Neural progenitor cell (in vitro differentiated cells): ENCODE results near the gene AUTS2. TPM values are rescaled to one million over a fixed set of nuclear protein-coding genes. Genes with fewer than 3 reads are reported as not detected.

ENCODE experiments used
- DNase-seq: peaks from one replicate; pipeline ENCODE4 v3.0.0-alpha.2; 2016; ENCODE audit warnings: low spot score
- H2AFZ ChIP-seq: fragments of 200-600 bp; sonication (generic); replicated peaks from 2 replicates; pipeline ENCODE4 v1.6.1; 2016; ENCODE audit warnings: antibody characterized with exemption
- H3F3A ChIP-seq: fragments of 200-600 bp; sonication (generic); 2 replicates; pipeline ENCODE4 v1.6.1; 2016; ENCODE audit warnings: antibody characterized with exemption, low read depth
- H3K27ac ChIP-seq: fragments of 200-600 bp; sonication (generic); 2 replicates; pipeline ENCODE4 v1.5.1; 2016; ENCODE audit warnings: mild to moderate bottlenecking
- H3K27me3 ChIP-seq: fragments of 200-600 bp; sonication (generic); 2 replicates; pipeline ENCODE4 v1.6.1; 2016; ENCODE audit warnings: mild to moderate bottlenecking, moderate library complexity
- H3K36me3 ChIP-seq: fragments of 200-600 bp; sonication (generic); 2 replicates; pipeline ENCODE4 v1.5.1; 2016
- H3K4me1 ChIP-seq: fragments of 200-600 bp; sonication (generic); 2 replicates; pipeline ENCODE4 v1.6.1; 2016; ENCODE audit warnings: mixed run types
- H3K4me2 ChIP-seq: fragments of 200-600 bp; sonication (generic); 2 replicates; pipeline ENCODE4 v1.6.1; 2016
- H3K4me3 ChIP-seq: fragments of 200-600 bp; sonication (generic); 2 replicates; pipeline ENCODE4 v1.5.1; 2016
- H3K79me2 ChIP-seq: fragments of 200-600 bp; sonication (generic); 2 replicates; pipeline ENCODE4 v1.6.1; 2016; ENCODE audit warnings: low read depth
- H3K9ac ChIP-seq: fragments of 200-600 bp; sonication (generic); 2 replicates; pipeline ENCODE4 v1.6.1; 2016
- H3K9me3 ChIP-seq: fragments of 200-600 bp; sonication (generic); 2 replicates; pipeline ENCODE4 v1.5.1; 2016; ENCODE audit warnings: low read depth
- H4K20me1 ChIP-seq: fragments of 200-600 bp; sonication (generic); 2 replicates; pipeline ENCODE4 v1.6.1; 2016; ENCODE audit warnings: low read depth
- H3K27ac Mint-ChIP-seq: 3 replicates; pipeline ENCODE4 v1.8.0; 2021; ENCODE audit warnings: mixed read lengths
- H3K27me3 Mint-ChIP-seq: 2 replicates; pipeline ENCODE4 v1.8.0; 2022; ENCODE audit warnings: low read depth, mild to moderate bottlenecking, inconsistent platforms, moderate library complexity, mixed read lengths; ENCODE audit not compliant: insufficient read depth
- H3K36me3 Mint-ChIP-seq: 3 replicates; pipeline ENCODE4 v1.8.0; 2021; ENCODE audit warnings: mixed read lengths
- H3K4me1 Mint-ChIP-seq: 3 replicates; pipeline ENCODE4 v1.8.0; 2021; ENCODE audit warnings: mixed read lengths
- H3K4me3 Mint-ChIP-seq: 3 replicates; pipeline ENCODE4 v1.8.0; 2021; ENCODE audit warnings: mild to moderate bottlenecking, moderate library complexity, mixed read lengths
- H3K9me3 Mint-ChIP-seq: 3 replicates; pipeline ENCODE4 v1.8.0; 2020; ENCODE audit warnings: mixed read lengths
- CTCF ChIP-seq: fragments of 200-600 bp; sonication (generic); IDR thresholded peaks from 2 replicates; pipeline ENCODE4 v1.5.1; 2017; ENCODE audit warnings: antibody characterized with exemption, mild to moderate bottlenecking
- EZH2 ChIP-seq: fragments of 200-600 bp; sonication (generic); IDR thresholded peaks from 2 replicates; pipeline ENCODE4 v1.6.1; 2017; ENCODE audit warnings: antibody characterized with exemption, mild to moderate bottlenecking, moderate library complexity
- EZH2phosphoT487 ChIP-seq: fragments of 200-600 bp; sonication (generic); IDR thresholded peaks from 2 replicates; pipeline ENCODE4 v1.6.1; 2017; ENCODE audit warnings: antibody characterized with exemption
- total RNA-seq: library from RNA; depleted of rRNA; stranded (reverse); fragments of >200 nt; gene quantifications from 2 replicates; pipeline ENCODE4 v1.2.3, GENCODE V29; 2015; ENCODE audit warnings: low replicate concordance

Gene AUTS2
- total RNA-seq, 1 donor from 2014 or later, result 50.0 TPM

- peaks cover 100% of the 10 kb centered on the region for H3K79me2 ChIP-seq
Measured at GRCh38 chr7:70706204-70706603, 1107.9 kb downstream of the AUTS2 start.

GRCh38 chr7:70706698-70707097 is 1108.4 kb downstream of the AUTS2 start:
- no peaks in the 10 kb centered on the region for H3K27me3 ChIP-seq
- Mint-ChIP-seq H3K36me3 (peaks cover 55% of the 10 kb centered on the region), H3K27ac (no peak overlapping the region), H3K4me1 (peaks cover 50% of the 10 kb centered on the region), H3K27me3 (peaks cover 2% of the 10 kb centered on the region), H3K4me3 (no peak overlapping the region), H3K9me3 (no peaks in the 10 kb centered on the region)
- H4K20me1 ChIP-seq, result peaks cover 100% of the 10 kb centered on the region
- H3K4me1 ChIP-seq, result peaks cover 76% of the 10 kb centered on the region
- H3K27ac ChIP-seq, result no peak overlapping the region
- no peaks in the 10 kb centered on the region for H3K9me3 ChIP-seq
- no peak overlapping the region for H2AFZ ChIP-seq
- peaks cover 39% of the 10 kb centered on the region for H3F3A ChIP-seq
- H3K4me2 ChIP-seq, result no peak overlapping the region
- TF ChIP-seq CTCF (no peak), EZH2 (no peak), EZH2phosphoT487 (no peak)
- H3K79me2 ChIP-seq, result peaks cover 100% of the 10 kb centered on the region
- no peaks in the 10 kb centered on the region for H3K36me3 ChIP-seq
- no peak for DNase-seq
- H3K4me3 ChIP-seq, result no peak overlapping the region
- no peak overlapping the region for H3K9ac ChIP-seq

More at GRCh38 chr7:70706204-70706603, 1107.9 kb downstream of the AUTS2 start:
- no peak for DNase-seq
- H3F3A ChIP-seq, result peaks cover 41% of the 10 kb centered on the region
- Mint-ChIP-seq H3K4me1 (peaks cover 49% of the 10 kb centered on the region), H3K36me3 (peaks cover 51% of the 10 kb centered on the region), H3K9me3 (no peaks in the 10 kb centered on the region), H3K4me3 (no peak overlapping the region), H3K27me3 (peaks cover 2% of the 10 kb centered on the region), H3K27ac (no peak overlapping the region)
- no peaks in the 10 kb centered on the region for H3K36me3 ChIP-seq
- H3K4me3 ChIP-seq, result no peak overlapping the region
- peaks cover 100% of the 10 kb centered on the region for H4K20me1 ChIP-seq
- no peaks in the 10 kb centered on the region for H3K9me3 ChIP-seq
- H3K27me3 ChIP-seq, result no peaks in the 10 kb centered on the region
- no peak overlapping the region for H3K4me2 ChIP-seq
- TF ChIP-seq CTCF, result no peak
- TF ChIP-seq EZH2phosphoT487, result no peak
- no peak for TF ChIP-seq EZH2
- no peak overlapping the region for H3K9ac ChIP-seq
- no peak overlapping the region for H3K27ac ChIP-seq
- no peak overlapping the region for H2AFZ ChIP-seq
- peaks cover 81% of the 10 kb centered on the region for H3K4me1 ChIP-seq

GRCh38 chr7:70707823-70708243 is 1109.6 kb downstream of the AUTS2 start:
- Histone ChIP-seq H3K4me2 (no peak overlapping the region), H3K36me3 (peaks cover 3% of the 10 kb centered on the region), H3K9ac (no peak overlapping the region), H3K27me3 (no peaks in the 10 kb centered on the region), H3K79me2 (peaks cover 100% of the 10 kb centered on the region), H2AFZ (no peak overlapping the region), H3K4me1 (peaks cover 64% of the 10 kb centered on the region), H3K4me3 (no peak overlapping the region), H4K20me1 (peaks cover 98% of the 10 kb centered on the region), H3K9me3 (peaks cover under 1% of the 10 kb centered on the region), H3F3A (peaks cover 44% of the 10 kb centered on the region), H3K27ac (no peak overlapping the region)
- peaks cover 6% of the 10 kb centered on the region for H3K9me3 Mint-ChIP-seq
- peaks cover 48% of the 10 kb centered on the region for H3K4me1 Mint-ChIP-seq
- no peak overlapping the region for H3K27ac Mint-ChIP-seq
- TF ChIP-seq EZH2 (no peak), CTCF (no peak), EZH2phosphoT487 (no peak)
- no peak overlapping the region for H3K4me3 Mint-ChIP-seq
- H3K36me3 Mint-ChIP-seq, result peaks cover 60% of the 10 kb centered on the region
- H3K27me3 Mint-ChIP-seq, result peaks cover 4% of the 10 kb centered on the region
- DNase-seq, result no peak
